ENCODE data around the gene SLC66A2.

SLC66A2 gene

GRCh38 chr18:79937103-79937860 is 14.2 kb downstream of the SLC66A2 start:
- DNase-seq (ENCODE audit: low spot score) = no peak

DNA sequence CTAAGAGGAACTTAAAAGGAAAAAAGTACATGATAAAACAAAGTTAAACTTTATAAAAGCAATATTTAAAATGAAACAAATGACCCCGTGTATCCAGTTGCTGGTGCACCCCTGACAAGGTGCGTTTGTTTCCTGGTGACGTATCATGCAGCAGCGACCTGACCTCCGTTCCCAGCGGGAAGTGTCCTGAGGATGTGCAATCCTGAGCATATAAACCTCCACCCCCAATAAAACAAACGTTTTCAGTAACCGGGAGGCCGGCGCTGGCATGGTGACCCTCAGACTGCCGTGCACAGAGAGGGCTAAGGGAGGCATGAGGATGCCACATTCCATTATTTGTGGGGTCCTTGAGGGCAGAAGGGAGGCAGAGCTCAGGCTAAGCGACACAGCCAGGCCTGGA is 14.8 kb downstream of the SLC66A2 start:
- no peak for DNase-seq (ENCODE audit: low spot score)

DNA sequence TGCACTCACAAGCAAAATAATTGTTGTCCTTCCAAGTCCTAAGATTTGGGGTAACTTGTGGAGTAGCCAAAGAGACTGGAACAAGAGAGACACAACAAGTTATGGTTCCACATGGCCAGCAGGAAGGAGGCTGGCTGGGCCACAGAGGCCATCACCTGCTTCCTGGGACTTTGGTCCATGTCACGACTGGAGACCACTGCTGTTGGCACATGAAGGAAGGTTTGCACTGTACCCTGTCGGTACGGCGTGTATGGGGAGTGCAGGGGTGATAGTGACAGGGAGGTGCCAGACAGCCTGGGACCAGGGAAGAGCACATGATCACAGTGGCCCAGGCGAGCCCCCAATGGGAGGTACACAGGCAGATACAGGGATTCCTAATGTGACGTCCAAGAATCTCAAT is 15.5 kb downstream of the SLC66A2 start:
- DNase-seq (ENCODE audit: low spot score) = no peak

GRCh38 chr18:79935499-79935898 is 16.0 kb downstream of the SLC66A2 start:
- no peak for DNase-seq (ENCODE audit: low spot score)

GRCh38 chr18:79935098-79935480 is 16.4 kb downstream of the SLC66A2 start:
- DNase-seq (ENCODE audit: low spot score) = no peak

GRCh38 chr18:79934311-79935097 is 16.9 kb downstream of the SLC66A2 start:
- DNase-seq (ENCODE audit: low spot score) = no peak

DNA sequence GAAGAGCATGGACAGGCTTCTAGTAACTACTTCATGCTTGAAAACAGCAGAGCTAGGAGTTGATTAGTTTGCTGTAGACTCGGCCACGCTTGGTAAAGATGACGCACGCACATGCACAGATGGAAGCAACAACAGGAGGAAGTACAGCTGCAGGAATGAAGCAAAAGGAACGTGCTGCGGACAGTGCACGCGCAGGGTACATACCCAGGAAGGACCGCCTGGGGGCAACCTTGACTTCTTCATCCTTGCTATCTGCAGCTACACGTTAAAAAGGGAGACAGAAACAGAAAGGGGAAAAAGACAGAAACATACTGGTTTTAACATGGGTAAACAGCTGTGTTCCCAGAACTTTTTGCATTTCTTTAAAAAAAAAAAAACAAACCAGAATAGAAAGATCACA is 17.7 kb downstream of the SLC66A2 start:
- no peak for DNase-seq (ENCODE audit: low spot score)

GRCh38 chr18:79932907-79933306 is 18.5 kb downstream of the SLC66A2 start:
- DNase-seq (ENCODE audit: low spot score) = no peak

- DNase-seq (ENCODE audit: low spot score) = no peak
These were observed 20.0 kb downstream of the SLC66A2 start for GRCh38 chr18:79931475-79931874.

GRCh38 chr18:79930020-79930642 is 21.3 kb downstream of the SLC66A2 start:
- DNase-seq (ENCODE audit: low spot score) = no peak

GRCh38 chr18:79928563-79928960 is 22.9 kb downstream of the SLC66A2 start:
- DNase-seq (ENCODE audit: low spot score) = no peak

DNA sequence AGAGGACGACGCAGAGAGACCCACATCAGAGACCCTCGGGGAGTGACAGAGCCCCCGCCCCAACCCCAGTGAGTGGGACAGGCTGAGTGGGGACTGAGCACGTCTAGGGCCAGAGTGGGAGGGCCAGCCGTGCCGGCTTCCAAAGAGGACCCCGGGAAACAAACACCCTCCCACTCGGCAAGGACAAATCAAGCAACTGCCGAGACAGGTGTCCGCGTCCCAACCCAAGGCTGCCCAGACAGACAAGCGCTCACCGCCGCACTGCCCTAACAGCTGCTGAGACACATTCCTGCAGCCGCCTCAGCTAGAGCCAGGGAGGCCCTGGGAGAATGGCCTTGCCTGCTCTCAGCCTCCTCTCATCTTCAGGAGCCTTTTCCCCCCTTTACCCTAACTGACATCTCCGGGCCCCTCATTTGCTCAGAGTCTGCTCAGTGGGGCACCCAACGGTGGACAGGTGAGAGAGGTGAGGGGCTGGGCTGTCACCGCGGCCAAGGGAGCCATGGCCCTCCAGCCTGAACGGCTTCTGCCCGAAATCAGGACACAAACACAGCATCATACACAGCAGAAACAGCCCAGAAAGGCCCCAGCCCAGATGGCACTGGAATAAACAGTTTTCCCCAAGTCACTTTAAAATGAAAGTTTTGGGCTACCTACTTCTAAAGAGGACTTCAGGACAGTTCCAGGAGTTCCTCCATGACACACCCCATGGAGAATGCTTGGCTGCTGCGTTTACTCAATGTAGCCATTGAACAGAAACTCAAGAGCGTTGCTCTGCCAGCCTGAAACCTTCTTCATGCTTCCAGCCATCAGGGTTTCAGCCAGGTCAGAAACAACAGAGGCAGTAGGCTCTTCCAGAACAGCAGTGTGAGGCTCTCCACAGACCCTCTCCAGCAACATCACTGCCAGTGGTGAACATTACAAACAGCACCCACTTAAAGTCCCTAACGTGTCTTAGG is 23.6 kb downstream of the SLC66A2 start:
- no peak for DNase-seq (ENCODE audit: low spot score)

DNA sequence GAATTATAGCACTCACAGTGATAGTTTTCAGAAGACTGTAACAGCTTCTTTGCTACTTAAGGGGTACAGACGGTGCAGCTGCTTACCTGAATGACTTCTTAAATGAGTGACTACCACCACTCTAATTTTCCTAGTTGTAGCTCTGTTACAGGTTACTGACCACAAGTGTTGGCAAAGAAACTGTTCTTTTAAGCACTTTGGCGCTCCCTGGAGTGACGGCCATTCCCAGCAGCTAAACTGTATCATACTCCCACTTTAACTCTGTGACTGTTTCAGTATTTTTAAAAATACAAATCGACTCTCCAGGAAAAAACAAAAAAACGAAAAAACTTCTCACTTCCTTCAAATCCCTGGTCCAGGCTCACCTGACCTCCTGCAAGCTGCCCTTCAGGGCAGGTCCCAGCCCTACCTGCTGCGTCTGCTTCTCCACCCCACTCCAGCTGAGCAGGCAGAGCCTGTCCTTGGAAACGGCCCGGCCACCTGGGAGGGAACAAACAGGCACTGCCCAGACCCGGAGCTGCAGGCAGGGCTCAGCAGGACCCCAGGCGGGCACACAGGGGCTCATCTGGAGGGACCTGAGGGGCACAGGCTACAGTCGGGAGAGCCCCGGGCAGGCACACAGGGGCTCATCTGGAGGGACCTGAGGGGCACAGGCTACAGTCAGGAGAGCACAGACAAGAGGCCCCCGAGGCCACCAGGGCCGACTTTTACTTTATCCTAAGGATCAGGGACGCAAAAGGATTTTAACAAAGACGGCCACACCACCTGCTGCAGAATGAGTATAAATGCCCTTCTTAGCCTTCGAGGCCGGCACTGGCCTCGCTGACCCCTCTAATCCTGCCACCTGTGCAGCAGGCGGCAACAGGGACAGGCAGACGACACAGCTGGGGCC is 24.5 kb downstream of the SLC66A2 start:
- DNase-seq (ENCODE audit: low spot score) = no peak

- no peak for DNase-seq (ENCODE audit: low spot score)
These were observed 25.1 kb downstream of the SLC66A2 start for GRCh38 chr18:79926306-79926705.

- DNase-seq (ENCODE audit: low spot score) = no peak
These were observed 26.4 kb downstream of the SLC66A2 start for GRCh38 chr18:79924814-79925731.

GRCh38 chr18:79923896-79924585 is 27.4 kb downstream of the SLC66A2 start:
- DNase-seq (ENCODE audit: low spot score) = no peak

DNA sequence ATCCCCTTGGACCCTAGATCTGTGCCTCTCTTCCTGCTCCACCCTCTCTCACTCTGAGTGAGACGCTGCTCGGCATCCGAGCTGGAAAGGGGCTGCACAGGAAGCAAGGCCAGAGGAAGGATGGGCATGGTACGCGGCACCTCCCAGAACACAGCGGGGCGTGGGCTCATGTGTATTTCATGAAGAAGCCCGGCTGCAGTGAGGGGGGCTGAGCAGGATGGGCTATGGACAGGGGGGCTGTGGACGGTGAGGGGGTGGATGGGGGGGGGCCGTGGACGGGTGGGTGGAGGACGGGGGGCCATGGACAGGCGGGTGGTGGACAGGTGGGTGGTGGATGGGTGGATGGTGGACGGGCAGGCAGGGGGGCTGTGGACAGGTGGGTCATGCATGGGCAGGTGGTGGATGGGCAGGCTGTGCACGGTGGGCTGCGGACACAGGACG is 28.5 kb downstream of the SLC66A2 start:
- DNase-seq (ENCODE audit: low spot score) = no peak

DNA sequence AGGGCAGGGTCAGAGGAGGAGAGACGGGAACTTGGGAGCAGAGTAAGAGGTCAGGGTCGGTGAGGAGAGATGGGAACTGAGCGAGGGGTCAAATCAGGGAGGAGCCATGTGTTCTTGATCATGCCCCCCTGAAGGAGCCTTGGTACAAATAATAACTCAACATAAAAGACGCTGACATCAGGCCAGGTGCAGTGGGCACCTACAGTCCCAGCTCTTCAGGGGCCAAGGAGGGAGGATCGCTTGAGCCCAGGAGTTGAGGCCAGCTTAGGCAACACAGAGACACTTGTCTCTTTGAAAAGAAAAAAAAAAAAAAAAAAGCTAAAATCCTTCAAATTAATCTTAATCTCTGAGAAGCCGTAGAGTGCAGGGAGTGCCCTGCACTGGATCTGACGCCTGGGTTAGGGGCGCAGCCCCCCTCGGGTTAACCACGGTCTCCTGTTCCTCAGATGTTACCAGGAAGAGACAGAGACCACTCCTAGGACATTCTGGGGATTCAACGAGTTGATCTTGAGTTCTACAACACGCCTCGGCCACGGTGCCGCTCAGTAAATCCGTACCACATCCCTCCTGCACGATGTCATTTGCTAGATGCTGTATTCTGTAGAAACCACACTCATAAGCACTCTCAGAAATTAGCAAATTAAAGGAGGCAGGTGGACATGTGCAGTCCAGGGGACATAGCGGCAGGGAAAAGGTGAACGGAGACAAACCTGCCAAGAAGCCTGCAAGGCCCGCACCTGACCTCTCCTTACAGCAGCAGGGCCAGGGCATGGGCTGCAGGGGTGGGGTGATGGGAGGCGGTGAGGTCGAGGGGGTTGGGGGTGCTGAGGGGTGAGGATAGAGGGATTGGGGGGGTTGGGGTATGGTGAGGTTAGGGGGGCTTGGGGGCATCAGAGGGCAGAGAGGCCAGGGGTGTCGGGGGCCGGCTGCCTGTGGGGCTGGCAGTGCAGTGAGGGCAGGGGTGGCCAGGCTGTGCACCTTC is 29.2 kb downstream of the SLC66A2 start:
- no peak for DNase-seq (ENCODE audit: low spot score)
